ENCODE data around the gene EVC2.

- TF ChIP-seq CTCF (IDR thresholded peaks at IDR 0.05), result no peak
- TF ChIP-seq POLR2A (IDR thresholded peaks at IDR 0.05; ENCODE audit: low read depth), result no peak
- no peak for TF ChIP-seq POLR2AphosphoS5 (IDR thresholded peaks at IDR 0.05)
- TF ChIP-seq EP300 (IDR thresholded peaks at IDR 0.05), result no peak
Measured at GRCh38 chr4:5635826-5636195, 72.5 kb downstream of the EVC2 start.

Data from esophagus muscularis mucosa (tissue), 4 donors.